CD4-positive, alpha-beta T cell treated with Interleukin-6 for 4 hours (primary cell): ENCODE measurements around the gene GNAT1.

Experiments used
- DNase-seq: peaks from one replicate; pipeline ENCODE4 v3.0.0-alpha.2; 2020; ENCODE audit warnings: mixed read lengths

The GNAT1 gene

DNA sequence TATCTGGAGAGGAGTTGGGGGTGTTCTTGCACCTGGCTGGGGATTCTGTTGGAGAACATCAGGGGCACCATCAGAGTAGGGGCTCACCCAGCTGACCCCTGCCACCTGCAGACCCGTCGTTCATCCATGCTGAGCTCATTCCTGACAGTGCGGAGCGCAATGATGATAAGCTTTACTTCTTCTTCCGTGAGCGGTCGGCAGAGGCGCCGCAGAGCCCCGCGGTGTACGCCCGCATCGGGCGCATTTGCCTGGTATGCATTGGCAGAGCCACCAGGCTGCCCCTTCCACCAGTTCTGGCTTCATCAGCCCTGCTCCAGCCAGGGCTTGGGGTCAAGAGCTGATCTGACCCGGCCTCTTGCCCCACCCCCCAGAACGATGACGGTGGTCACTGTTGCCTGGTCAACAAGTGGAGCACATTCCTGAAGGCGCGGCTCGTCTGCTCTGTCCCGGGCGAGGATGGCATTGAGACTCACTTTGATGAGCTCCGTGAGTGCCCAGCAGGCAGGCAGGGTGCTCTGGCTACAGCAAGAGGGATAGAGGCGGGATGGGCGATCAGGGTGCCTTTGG lies 8.8 kb upstream of the GNAT1 start:
- no peak for DNase-seq

GRCh38 chr3:50183755-50184154 lies 7.7 kb upstream of the GNAT1 start:
- DNase-seq: no peak

DNA sequence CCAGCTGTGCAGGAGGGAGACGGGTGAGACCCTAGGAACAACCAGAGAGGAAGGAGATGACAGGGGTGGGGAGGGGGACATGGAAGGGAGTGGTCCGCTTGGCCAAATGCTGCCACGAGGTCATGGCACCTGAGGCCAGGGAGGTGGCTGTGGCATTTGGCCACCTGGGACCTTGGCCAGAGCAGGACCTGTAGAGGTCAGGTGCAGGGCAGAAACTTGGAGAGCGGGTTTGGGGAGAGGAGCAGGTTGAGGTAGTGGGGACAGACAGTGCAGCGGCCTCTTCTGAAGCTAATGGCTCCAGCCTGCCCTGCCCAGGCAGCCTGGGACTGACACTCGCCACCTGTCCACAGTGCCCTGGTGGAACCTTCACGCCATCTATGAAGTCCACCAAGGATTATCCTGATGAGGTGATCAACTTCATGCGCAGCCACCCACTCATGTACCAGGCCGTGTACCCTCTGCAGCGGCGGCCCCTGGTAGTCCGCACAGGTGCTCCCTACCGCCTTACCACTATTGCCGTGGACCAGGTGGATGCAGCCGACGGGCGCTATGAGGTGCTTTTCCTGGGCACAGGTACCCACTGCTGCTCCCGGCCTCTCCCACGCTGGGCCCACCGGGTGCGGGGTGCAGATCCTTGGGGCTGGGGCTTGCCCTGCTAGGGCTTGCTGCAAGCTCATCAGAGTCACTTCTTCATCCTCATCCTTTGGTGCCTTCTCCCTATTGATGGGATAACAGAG lies 7.0 kb upstream of the GNAT1 start:
- no peak for DNase-seq

DNA sequence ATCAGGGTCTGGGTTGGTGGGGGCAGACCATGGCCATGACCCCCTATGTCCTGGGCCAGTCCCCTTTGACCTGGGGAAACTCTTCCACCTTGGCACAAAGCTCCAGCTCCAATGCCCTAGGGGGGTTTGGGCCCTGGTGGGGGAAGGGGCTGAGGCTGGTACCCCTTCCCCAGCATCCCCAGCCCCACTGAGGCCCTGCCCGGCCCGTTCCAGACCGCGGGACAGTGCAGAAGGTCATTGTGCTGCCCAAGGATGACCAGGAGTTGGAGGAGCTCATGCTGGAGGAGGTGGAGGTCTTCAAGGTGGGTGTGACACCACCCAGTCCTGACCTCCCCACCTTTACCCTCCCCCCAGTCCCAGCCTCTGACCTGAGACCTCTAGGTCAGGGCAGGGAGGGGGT lies 6.2 kb upstream of the GNAT1 start:
- DNase-seq: no peak

DNA sequence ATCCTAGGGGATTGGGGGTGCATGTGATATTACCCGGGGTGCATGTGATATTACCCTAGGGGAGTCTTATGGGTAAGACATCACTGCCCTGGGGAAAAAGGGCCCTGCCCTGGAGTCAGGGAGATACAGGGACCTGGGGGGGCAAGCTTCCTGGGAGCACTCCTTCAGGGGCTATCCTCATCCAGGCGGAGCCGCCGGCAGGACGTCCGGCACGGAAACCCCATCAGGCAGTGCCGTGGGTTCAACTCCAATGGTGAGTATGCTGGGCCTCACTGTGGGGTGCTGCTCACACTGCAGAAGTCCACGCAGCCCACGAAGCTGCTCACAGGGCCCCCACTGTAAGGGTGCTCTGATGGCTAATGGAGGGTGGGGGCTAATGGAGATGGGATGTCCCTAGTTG lies 5.3 kb upstream of the GNAT1 start:
- DNase-seq: no peak

- DNase-seq: no peak
These were observed 3.7 kb upstream of the GNAT1 start for GRCh38 chr3:50187750-50188149.

GRCh38 chr3:50189274-50189673 lies 2.1 kb upstream of the GNAT1 start:
- peak; percentile 29 for DNase-seq

DNA sequence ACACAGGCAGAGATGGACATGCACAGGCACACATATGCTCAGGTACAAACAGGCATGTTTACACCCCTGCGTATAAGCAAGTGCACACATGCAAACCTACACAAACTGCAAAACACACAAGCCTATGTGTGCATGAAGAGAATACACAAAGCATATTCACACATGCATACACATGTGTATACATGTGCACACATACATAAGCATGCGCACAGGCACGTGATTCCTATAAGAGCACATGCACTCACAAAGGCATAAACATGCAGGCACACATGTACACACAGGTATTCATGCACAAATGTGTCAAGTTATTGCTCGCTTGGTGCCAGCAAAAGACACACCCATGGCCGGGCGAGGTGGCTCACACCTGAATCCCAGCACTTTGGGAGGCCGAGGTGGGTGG lies 1.4 kb upstream of the GNAT1 start:
- DNase-seq: no peak

DNA sequence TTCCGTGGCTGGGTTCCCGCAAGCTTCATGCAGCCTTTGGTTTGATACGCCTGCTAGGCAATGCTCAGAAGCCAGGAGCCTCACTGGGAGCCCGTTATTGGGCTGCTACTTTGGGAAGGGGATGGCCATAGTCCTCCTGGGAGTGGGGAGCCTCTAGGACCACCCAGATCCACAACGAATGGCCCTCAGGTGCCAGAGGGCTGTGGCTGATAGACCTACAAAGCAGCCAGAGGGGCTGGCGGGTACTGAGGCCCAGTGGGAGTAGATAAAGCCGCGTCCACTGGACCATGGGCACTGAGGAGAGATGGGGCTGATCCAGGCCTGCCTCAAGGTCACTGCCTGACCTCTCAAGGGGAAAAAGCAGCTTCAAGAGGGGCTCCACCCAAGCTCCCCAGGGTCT lies 714 bp downstream of the GNAT1 start:
- DNase-seq: no peak

DNA sequence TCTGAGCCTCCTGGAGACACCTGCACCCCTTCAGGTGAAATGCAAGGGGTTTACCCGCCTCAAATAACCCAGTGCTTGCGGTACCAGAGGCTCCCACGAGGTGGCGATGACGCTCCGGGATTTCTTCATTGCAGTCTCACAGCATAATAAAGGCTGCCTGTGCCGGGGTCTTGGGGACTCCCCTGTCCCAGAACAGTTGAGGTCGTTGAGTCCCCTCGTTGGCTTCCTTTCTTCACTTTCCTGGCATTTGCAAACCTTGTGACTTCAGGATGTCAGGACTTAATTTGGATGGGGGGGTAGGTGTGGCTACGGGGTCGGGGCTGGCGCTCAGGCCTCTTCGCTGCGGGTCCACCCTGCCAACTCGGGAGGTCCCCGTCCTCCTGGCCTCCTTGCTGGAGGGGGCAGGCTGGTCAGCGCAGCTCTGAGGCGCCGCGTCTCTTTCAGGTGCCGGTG lies 1.3 kb downstream of the GNAT1 start:
- peak; percentile 85 for DNase-seq

DNA sequence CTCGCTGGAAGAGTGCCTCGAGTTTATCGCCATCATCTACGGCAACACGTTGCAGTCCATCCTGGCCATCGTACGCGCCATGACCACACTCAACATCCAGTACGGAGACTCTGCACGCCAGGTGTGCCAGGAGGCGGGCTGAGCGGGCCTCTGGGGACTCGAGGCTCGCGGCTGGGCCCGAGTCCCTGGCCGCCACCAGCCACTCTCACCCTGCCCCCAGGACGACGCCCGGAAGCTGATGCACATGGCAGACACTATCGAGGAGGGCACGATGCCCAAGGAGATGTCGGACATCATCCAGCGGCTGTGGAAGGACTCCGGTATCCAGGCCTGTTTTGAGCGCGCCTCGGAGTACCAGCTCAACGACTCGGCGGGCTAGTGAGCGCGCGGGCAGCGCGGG lies 1.9 kb downstream of the GNAT1 start:
- no peak for DNase-seq

GRCh38 chr3:50193746-50194127 lies 2.3 kb downstream of the GNAT1 start:
- no peak for DNase-seq

DNA sequence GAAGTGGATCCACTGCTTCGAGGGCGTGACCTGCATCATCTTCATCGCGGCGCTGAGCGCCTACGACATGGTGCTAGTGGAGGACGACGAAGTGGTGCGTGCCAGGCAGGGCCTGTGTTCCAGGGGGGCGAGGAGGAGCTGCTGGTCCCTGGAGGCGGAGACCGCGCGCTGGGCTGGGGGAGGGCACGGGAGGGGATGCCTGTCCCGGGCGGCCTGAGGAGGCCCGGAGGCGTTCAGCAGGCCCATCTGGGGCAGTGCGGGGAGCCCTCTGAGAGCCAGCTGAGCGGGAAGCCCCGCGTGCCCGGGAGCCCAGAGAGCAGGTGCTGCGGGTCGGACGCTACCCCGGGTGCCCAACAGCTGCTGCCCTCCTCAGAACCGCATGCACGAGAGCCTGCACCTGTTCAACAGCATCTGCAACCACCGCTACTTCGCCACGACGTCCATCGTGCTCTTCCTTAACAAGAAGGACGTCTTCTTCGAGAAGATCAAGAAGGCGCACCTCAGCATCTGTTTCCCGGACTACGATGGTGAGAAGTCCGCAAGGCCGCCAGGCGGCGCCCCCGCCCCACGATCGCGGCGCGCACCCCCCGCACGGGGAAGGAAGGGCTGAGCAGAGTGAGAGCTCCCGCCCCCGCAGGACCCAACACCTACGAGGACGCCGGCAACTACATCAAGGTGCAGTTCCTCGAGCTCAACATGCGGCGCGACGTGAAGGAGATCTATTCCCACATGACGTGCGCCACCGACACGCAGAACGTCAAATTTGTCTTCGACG lies 2.9 kb downstream of the GNAT1 start:
- peak; percentile 89 for DNase-seq

- DNase-seq: peak; percentile 56
These were observed 3.6 kb downstream of the GNAT1 start for GRCh38 chr3:50194903-50195500.

- no peak for DNase-seq
These were observed 4.3 kb downstream of the GNAT1 start for GRCh38 chr3:50195501-50196252.

GRCh38 chr3:50196253-50196801 lies 4.9 kb downstream of the GNAT1 start:
- DNase-seq: no peak

DNA sequence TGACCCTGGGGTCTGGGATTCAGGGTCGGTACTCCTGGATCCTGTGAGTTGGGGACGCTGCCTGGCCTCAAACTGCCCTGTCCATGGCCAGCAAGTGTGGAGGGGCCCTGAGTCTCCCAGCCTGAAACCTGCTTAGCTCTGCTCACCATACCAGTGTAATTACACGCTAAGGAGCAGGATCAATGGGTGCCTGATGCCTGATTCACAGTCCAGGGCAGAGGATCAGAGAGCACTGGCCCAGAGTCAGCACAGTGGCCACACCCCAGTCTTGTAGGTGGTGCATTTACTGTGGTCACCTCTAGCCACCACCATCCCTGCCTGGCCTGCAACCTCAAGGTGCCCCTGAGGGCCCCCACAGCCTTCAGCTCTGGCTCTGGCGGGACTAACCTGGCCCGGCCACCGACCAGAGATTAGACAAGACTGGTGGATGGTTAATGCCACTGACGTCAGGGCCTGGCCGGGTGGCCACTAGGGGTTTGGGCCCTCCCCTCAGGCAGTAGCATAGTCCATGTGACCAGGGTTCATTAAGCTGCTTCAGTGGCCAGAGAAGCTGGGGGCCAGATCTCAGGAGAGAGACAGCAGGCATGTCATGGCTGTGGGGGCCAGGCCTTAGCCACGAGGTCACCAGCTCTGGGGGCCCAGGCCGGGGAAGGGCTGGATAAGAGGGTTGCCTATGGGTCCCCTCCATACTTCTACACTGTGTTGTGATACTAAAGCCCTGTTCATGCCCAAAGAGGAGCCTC lies 10.3 kb downstream of the GNAT1 start:
- DNase-seq: no peak

GRCh38 chr3:50202353-50203112 lies 11.1 kb downstream of the GNAT1 start:
- no peak for DNase-seq

DNA sequence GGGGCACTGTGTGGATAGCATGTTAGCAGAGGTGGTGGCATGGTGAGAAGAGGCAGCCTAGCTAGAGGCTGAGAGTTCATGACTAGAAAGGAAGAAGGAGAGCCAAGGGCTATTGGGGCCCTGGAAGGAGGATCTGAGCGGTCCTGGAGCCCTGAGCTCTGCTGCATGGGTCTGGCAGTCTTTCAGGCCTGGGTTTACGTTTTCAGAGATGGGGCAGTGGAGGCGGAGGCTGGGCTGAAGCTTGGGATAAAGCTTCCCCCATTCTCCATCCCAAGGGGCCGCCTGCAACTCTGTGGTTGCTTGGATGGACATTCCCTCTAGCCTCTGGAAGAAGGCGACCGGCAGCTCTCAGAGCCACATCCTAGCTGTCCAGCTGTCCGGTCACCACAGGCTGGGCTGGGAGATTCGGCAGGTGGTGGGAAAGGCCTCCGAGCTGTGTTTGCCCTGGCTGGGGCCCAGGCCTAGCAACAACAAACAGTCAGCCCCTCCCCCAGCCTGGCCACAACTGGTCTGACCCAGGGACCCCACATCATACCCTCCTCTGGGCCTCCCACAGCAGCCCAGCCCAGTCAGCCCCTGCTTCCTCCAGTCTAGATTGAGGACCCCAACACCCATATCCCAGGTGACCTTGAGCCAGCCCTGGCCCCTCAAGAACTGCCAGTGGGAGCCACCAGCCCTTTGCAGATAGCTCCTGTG lies 11.9 kb downstream of the GNAT1 start:
- DNase-seq: no peak
